ENCODE results near the gene GRIK5.

DNA sequence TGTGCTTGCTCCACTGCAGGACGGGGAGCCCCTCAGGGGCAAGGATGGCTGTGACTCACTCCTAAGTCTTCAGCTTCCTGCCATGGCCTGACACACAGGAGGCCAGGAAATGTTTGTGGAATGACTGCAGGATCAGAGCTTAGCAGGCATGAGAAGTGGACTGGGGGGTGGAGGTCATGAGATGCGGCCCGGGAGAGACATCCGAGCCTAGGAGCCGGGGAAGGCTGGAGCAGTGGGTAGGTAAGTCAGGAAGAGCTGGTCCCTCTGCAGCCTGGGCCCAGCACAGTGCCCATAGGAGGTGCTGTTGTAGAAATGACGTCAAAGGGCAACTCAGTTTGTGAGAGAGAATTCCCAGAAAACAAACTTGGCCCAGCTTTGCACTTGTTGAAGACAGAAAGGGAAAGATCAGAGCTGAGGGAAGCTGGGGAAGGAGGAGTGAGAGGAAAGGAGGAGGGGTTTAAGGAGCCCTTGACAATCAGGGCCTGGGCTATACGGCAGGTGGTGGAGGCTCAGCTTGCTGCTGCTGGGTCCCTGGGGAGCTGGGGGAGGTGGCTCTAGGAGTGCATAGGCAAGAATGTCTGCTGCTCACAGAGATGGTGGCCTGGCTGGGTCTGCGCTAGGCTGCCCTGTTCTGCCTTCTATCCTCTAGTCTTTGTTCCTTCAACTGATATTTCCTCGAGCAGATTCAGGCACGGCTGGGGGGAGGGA is 43.8 kb upstream of the GRIK5 start:
- TF ChIP-seq CTCF (conservative IDR thresholded peaks at IDR 0.05; ENCODE audit: low read length) (peak; percentile 66), EZH2phosphoT487 (IDR thresholded peaks at IDR 0.05; ENCODE audit: borderline replicate concordance, low read depth, low read length) (no peak)

Measured in OCI-LY7 (cell line).